NB4 (cell line): ENCODE data around the gene MMEL1.

ENCODE experiments used
- CTCF ChIP-seq: IDR thresholded peaks from one replicate; pipeline ENCODE4 v1.5.1; 2012; ENCODE audit warnings: low read depth, low read length
- MAX ChIP-seq: IDR thresholded peaks from 2 replicates; pipeline ENCODE4 v1.6.1; 2011; ENCODE audit warnings: low read depth, low read length
- POLR2A ChIP-seq: IDR thresholded peaks from 2 replicates; pipeline ENCODE4 v1.6.1; 2011; ENCODE audit warnings: mild to moderate bottlenecking; ENCODE audit not compliant: insufficient read length; ENCODE audit errors: extremely low read depth

- no peak for TF ChIP-seq MAX
- no peak for TF ChIP-seq POLR2A
- TF ChIP-seq CTCF: no peak
Observed at GRCh38 chr1:2573250-2573920, 59.4 kb downstream of the MMEL1 start.
